GM23248 (cell line): Measurements from ENCODE around the gene SMG7.

Experiments
- EZH2 ChIP-seq: fragments of 200-600 bp; sonication (generic); IDR thresholded peaks from 2 replicates; pipeline ENCODE4 v1.6.1; 2018; ENCODE audit warnings: antibody characterized with exemption, mild to moderate bottlenecking; ENCODE audit not compliant: insufficient read depth, poor library complexity, severe bottlenecking
- EZH2phosphoT487 ChIP-seq: fragments of 200-600 bp; sonication (generic); IDR thresholded peaks from 2 replicates; pipeline ENCODE4 v1.6.1; 2018; ENCODE audit warnings: antibody characterized with exemption, moderate library complexity, mild to moderate bottlenecking, low read depth; ENCODE audit not compliant: insufficient read depth

DNA sequence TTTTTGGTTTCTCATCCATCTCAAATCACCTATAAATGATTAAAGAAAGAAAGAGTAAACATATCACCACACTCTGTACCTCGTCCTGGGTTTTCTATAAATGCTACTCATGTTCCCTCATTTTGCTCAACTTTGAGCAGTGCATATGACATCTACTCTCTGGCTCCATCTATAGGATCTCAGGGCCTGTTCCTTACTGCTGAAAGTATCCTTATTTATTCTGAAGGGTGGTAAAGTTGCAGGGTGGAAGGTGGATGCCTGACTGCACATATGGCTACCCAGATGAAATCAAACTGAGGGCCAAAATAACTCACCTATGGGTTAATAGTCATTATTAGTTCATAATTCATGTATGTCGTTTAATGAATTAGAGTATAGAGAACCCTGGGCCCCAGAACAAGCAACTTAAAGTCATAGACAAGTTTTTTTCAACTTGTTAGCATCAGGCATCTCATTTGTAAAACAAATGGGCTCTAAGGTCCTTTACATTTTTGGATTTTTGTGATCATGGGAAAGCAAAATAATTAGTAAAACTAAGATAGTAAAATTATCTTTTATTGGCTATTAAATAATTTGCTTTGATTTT is 71.4 kb downstream of the SMG7 start:
- TF ChIP-seq EZH2 (no peak), EZH2phosphoT487 (no peak)
